ENCODE measurements around the gene DMD. TPM values are rescaled to one million over a fixed set of nuclear protein-coding genes. Genes with fewer than 3 reads are reported as not detected.

Gene DMD
- total RNA-seq, 6 experiments from 2014 or later, result 4.9 to 6.0 (median 5.5) TPM

GRCh38 chrX:32524385-32524784 is 687.0 kb downstream of the DMD start:
- no peak for TF ChIP-seq CTCF (IDR thresholded peaks at IDR 0.05)
- H3K9me3 Mint-ChIP-seq, result peaks cover 6% of the 10 kb centered on the region; the same call in 1 of the 2 replicates
- H3K4me3 Mint-ChIP-seq, result no peak overlapping the region
- DNase-seq, result no peak
- no peaks in the 10 kb centered on the region for H3K36me3 Mint-ChIP-seq (ENCODE audit: low read depth)
- H3K27ac Mint-ChIP-seq, result no peak overlapping the region
- H3K4me1 Mint-ChIP-seq (ENCODE audit: low read depth), result no peaks in the 10 kb centered on the region
- no peaks in the 10 kb centered on the region for H3K27me3 Mint-ChIP-seq (ENCODE audit: insufficient read depth)

GRCh38 chrX:32520789-32521188 is 690.6 kb downstream of the DMD start:
- no peak for DNase-seq
- Mint-ChIP-seq H3K4me1 (ENCODE audit: low read depth) (no peaks in the 10 kb centered on the region), H3K27ac (no peak overlapping the region), H3K27me3 (ENCODE audit: insufficient read depth) (no peaks in the 10 kb centered on the region), H3K9me3 (peaks cover 6% of the 10 kb centered on the region; the same call in 1 of the 2 replicates), H3K36me3 (ENCODE audit: low read depth) (no peaks in the 10 kb centered on the region), H3K4me3 (no peak overlapping the region)
- TF ChIP-seq CTCF (IDR thresholded peaks at IDR 0.05), result no peak

- DNase-seq, result no peak
- Mint-ChIP-seq H3K4me1 (ENCODE audit: low read depth) (no peaks in the 10 kb centered on the region), H3K27me3 (ENCODE audit: insufficient read depth) (no peaks in the 10 kb centered on the region), H3K36me3 (ENCODE audit: low read depth) (no peaks in the 10 kb centered on the region), H3K4me3 (no peak overlapping the region), H3K27ac (no peak overlapping the region), H3K9me3 (peaks cover 18% of the 10 kb centered on the region)
- TF ChIP-seq CTCF (IDR thresholded peaks at IDR 0.05), result no peak
These were observed 696.4 kb downstream of the DMD start for GRCh38 chrX:32514986-32515385.

GRCh38 chrX:32501606-32502005 is 709.7 kb downstream of the DMD start:
- H3K4me3 Mint-ChIP-seq, result no peak overlapping the region
- no peak overlapping the region for H3K27ac Mint-ChIP-seq
- no peaks in the 10 kb centered on the region for H3K27me3 Mint-ChIP-seq (ENCODE audit: insufficient read depth)
- H3K9me3 Mint-ChIP-seq, result no peaks in the 10 kb centered on the region
- no peak for DNase-seq
- no peaks in the 10 kb centered on the region for H3K36me3 Mint-ChIP-seq (ENCODE audit: low read depth)
- no peaks in the 10 kb centered on the region for H3K4me1 Mint-ChIP-seq (ENCODE audit: low read depth)
- TF ChIP-seq CTCF (IDR thresholded peaks at IDR 0.05), result no peak

- Mint-ChIP-seq H3K27ac (no peak overlapping the region), H3K4me3 (no peak overlapping the region), H3K36me3 (ENCODE audit: low read depth) (no peaks in the 10 kb centered on the region), H3K27me3 (ENCODE audit: insufficient read depth) (no peaks in the 10 kb centered on the region), H3K4me1 (ENCODE audit: low read depth) (no peaks in the 10 kb centered on the region), H3K9me3 (no peaks in the 10 kb centered on the region)
- DNase-seq, result no peak
- no peak for TF ChIP-seq CTCF (IDR thresholded peaks at IDR 0.05)
These were observed 714.7 kb downstream of the DMD start for GRCh38 chrX:32496671-32497070.

- TF ChIP-seq CTCF (IDR thresholded peaks at IDR 0.05), result no peak
- Mint-ChIP-seq H3K4me1 (ENCODE audit: low read depth) (no peaks in the 10 kb centered on the region), H3K36me3 (ENCODE audit: low read depth) (no peaks in the 10 kb centered on the region), H3K4me3 (no peak overlapping the region), H3K27me3 (ENCODE audit: insufficient read depth) (no peaks in the 10 kb centered on the region), H3K9me3 (no peaks in the 10 kb centered on the region), H3K27ac (no peak overlapping the region)
- DNase-seq, result no peak
These were observed 715.5 kb downstream of the DMD start for GRCh38 chrX:32495855-32496254.

All from HFFc6 (cell line).